A673 (cell line): ENCODE measurements around the gene RNFT2. TPM values are rescaled to one million over a fixed set of nuclear protein-coding genes. Genes with fewer than 3 reads are reported as not detected.

Source experiments
- BruUV-seq: library from RNA; stranded (reverse); fragments of 400-500 nt; replicated peaks from 2 replicates; lab custom pipeline; 2021; lab: Mats Ljungman, UMichigan
- CTCF ChIA-PET: fragments of 300-600 bp; sonication (Branson Sonifier 250); formaldehyde crosslinking; loops from one replicate; lab custom pipeline; 2022; ENCODE audit warnings: antibody characterized with exemption; lab: Charles Lee
- POLR2A ChIA-PET: fragments of 300-600 bp; sonication (Branson Sonifier 250); formaldehyde crosslinking; loops from one replicate; lab custom pipeline; 2022; ENCODE audit warnings: antibody characterized with exemption; ENCODE audit not compliant: low non-redundant PET; lab: Charles Lee
- DNase-seq: peaks from one replicate; pipeline ENCODE4 v3.0.0-alpha.2; 2015; ENCODE audit warnings: low spot score
- H3K27ac ChIP-seq: fragments of 200-600 bp; sonication (generic); 2 replicates; pipeline ENCODE4 v1.5.1; 2016; ENCODE audit warnings: mixed run types, low read depth, mild to moderate bottlenecking, mixed read lengths, antibody characterized with exemption, low read length; ENCODE audit not compliant: poor library complexity, severe bottlenecking
- H3K27me3 ChIP-seq: fragments of 200-600 bp; sonication (generic); replicated peaks from 2 replicates; pipeline ENCODE4 v1.6.1; 2017; ENCODE audit warnings: mixed run types, low read depth, mild to moderate bottlenecking, mixed read lengths, antibody characterized with exemption, low read length; ENCODE audit not compliant: insufficient read depth, poor library complexity
- H3K36me3 ChIP-seq: fragments of 200-600 bp; sonication (generic); 2 replicates; pipeline ENCODE4 v1.6.1; 2016; ENCODE audit warnings: mixed run types, mild to moderate bottlenecking, mixed read lengths, antibody characterized with exemption, low read length; ENCODE audit not compliant: insufficient read depth, poor library complexity, severe bottlenecking
- H3K4me1 ChIP-seq: fragments of 200-600 bp; sonication (generic); 2 replicates; pipeline ENCODE4 v1.6.1; 2017; ENCODE audit warnings: mixed run types, mild to moderate bottlenecking, mixed read lengths, antibody characterized with exemption, low read length; ENCODE audit not compliant: insufficient read depth, poor library complexity, severe bottlenecking
- H3K4me3 ChIP-seq: fragments of 200-600 bp; sonication (generic); 2 replicates; pipeline ENCODE4 v1.5.1; 2016; ENCODE audit warnings: low read depth, mixed run types, mild to moderate bottlenecking, mixed read lengths, low read length; ENCODE audit not compliant: poor library complexity, severe bottlenecking
- H3K9me3 ChIP-seq: fragments of 200-600 bp; sonication (generic); 2 replicates; pipeline ENCODE4 v1.6.1; 2016; ENCODE audit warnings: mixed run types, low read depth, mild to moderate bottlenecking, mixed read lengths, antibody characterized with exemption, low read length; ENCODE audit not compliant: poor library complexity, severe bottlenecking
- EZH2 ChIP-seq: fragments of 200-600 bp; sonication (generic); IDR thresholded peaks from 2 replicates; pipeline ENCODE4 v1.6.1; 2017; ENCODE audit warnings: borderline replicate concordance, low read depth, mild to moderate bottlenecking, mixed read lengths, antibody characterized with exemption, low read length; ENCODE audit not compliant: poor library complexity, severe bottlenecking
- intact Hi-C: fragments of 100-400 bp; cut with micrococcal nuclease; formaldehyde crosslinking; loops from one replicate; pipeline ENCODE4 v1.10.0; 2022; ENCODE audit not compliant: unreplicated experiment
- total RNA-seq: library from RNA; stranded (reverse); gene quantifications from 2 replicates; pipeline ENCODE4 v1.2.3, GENCODE V29; 2021
- TF ChIP-seq, protein P1 (sequence below): fragments of 300-800, 200-600 bp; sonication (generic); conservative IDR thresholded peaks from 2 replicates; pipeline ENCODE4 v1.5.1; 2017; ENCODE audit warnings: low read depth, mild to moderate bottlenecking, antibody characterized with exemption, low read length, moderate library complexity, mixed read lengths

RNFT2 gene
- total RNA-seq, 1 experiment from 2014 or later = 36.4 TPM

DNA sequence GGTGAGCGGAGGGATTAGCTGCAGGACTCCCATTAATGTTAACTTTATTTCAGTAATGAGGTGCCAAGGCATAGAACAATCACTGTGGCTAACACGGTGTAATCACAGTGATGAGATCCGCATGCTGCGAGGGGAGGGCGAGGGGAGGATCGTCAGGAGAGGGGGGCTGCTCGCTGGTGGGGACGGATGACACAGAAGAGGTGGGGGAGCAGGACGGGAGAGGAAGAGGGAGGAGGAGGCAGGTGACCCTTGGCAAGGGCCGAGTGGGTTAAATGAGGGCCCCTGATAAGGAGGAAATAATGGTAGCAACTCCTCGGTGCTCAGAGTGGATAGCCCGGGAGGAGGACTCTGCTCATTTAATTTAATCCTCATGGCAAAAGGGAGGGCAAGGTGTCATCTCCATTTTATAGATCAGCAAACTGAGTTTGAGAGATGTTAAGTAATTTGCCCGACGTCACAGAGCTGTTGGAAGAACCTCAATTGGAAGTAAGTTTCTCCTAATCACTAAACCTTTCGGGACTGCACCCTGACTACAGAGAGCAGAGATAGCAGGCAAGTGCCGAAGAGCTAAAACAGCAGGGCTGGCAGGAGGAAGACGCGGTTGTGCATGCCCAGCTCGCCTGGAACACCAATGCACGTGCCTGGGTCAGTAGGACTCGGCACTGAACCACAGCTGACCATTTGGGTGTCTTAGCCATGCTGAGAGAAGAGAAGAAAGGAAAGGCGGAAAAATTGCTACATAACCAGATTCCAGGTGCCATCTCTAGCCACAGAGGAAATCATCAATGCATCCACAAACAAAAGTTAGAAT, 43.3 kb upstream of the RNFT2 start:
- Histone ChIP-seq H3K4me1 (peaks cover 17% of the 10 kb centered on the region), H3K36me3 (no peaks in the 10 kb centered on the region), H3K27ac (no peak overlapping the region), H3K27me3 (no peaks in the 10 kb centered on the region), H3K4me3 (no peak overlapping the region), H3K9me3 (no peaks in the 10 kb centered on the region)
- no peak for DNase-seq
- TF ChIP-seq EZH2 = no peak
- TF ChIP-seq, protein P1, sequence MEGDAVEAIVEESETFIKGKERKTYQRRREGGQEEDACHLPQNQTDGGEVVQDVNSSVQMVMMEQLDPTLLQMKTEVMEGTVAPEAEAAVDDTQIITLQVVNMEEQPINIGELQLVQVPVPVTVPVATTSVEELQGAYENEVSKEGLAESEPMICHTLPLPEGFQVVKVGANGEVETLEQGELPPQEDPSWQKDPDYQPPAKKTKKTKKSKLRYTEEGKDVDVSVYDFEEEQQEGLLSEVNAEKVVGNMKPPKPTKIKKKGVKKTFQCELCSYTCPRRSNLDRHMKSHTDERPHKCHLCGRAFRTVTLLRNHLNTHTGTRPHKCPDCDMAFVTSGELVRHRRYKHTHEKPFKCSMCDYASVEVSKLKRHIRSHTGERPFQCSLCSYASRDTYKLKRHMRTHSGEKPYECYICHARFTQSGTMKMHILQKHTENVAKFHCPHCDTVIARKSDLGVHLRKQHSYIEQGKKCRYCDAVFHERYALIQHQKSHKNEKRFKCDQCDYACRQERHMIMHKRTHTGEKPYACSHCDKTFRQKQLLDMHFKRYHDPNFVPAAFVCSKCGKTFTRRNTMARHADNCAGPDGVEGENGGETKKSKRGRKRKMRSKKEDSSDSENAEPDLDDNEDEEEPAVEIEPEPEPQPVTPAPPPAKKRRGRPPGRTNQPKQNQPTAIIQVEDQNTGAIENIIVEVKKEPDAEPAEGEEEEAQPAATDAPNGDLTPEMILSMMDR = no peak
- intact Hi-C loops = loop anchor here (5.0 kb wide), 2 partner anchors 553 to 698 kb away; no protein-coding TSS in a partner anchor
- ChIA-PET CTCF (no interaction called here), POLR2A (no interaction called here)
- no TSS peak for BruUV-seq

DNA sequence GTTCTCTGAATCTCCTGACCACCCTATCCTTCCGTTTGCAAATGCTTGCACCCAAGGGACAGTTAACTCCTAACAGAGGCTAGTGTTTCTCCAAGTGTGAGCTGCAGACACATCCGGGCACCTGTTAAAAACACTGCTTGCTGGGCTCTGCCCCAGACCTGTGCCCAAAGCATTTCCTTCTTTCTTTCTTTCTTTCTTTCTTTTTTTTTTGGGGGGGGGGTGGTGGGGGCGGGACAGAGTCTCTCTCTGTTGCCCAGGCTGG, 42.7 kb upstream of the RNFT2 start:
- peaks cover 17% of the 10 kb centered on the region for H3K4me1 ChIP-seq

DNA sequence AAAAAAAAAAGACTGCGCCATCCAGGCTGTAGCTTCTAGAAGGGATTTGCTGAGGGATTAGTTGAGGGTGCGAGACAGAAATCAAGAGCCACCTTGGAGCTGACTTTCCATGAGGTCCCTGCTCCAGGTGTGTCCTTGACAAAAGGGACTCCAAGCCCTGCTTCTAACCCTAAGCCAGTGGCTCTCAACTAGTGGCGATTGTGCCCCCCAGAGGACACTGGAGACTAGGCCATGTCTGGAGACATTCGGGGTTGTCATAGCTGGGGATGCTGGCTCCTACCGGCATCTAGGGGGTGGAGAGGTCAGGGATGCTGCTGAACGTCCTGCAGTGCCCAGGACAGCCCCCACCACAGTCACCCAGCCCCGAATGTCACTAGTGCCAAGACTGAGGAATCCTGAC, 40.8 kb upstream of the RNFT2 start:
- no peak overlapping the region for H3K4me3 ChIP-seq
- POLR2A ChIA-PET = no interaction called here
- H3K36me3 ChIP-seq = no peaks in the 10 kb centered on the region
- peak; percentile 53 for DNase-seq
- BruUV-seq = no TSS peak
- no peak for TF ChIP-seq EZH2
- TF ChIP-seq, protein P1 = peak; percentile 44
- H3K4me1 ChIP-seq = peaks cover 14% of the 10 kb centered on the region
- CTCF ChIA-PET = interaction anchor here (0.8 kb wide), 1 partner anchor 700 kb away, joined by 4 read pairs; no protein-coding TSS in a partner anchor
- no peak overlapping the region for H3K27ac ChIP-seq
- no peaks in the 10 kb centered on the region for H3K9me3 ChIP-seq
- intact Hi-C loops = loop anchor here (5.0 kb wide), 1 partner anchor 555 kb away; no protein-coding TSS in a partner anchor
- H3K27me3 ChIP-seq = no peaks in the 10 kb centered on the region

More for the DNA sequence above, 42.7 kb upstream of the RNFT2 start:
- no peaks in the 10 kb centered on the region for H3K27me3 ChIP-seq
- no peaks in the 10 kb centered on the region for H3K36me3 ChIP-seq
- ChIA-PET CTCF (no interaction called here), POLR2A (no interaction called here)
- TF ChIP-seq, protein P1 = no peak
- TF ChIP-seq EZH2 = no peak
- no peak for DNase-seq
- intact Hi-C loops = loop anchor here (5.0 kb wide), 1 partner anchor 553 kb away; no protein-coding TSS in a partner anchor
- no TSS peak for BruUV-seq
- H3K4me3 ChIP-seq = no peak overlapping the region
- H3K9me3 ChIP-seq = no peaks in the 10 kb centered on the region
- H3K27ac ChIP-seq = no peak overlapping the region
